ENCODE data around the gene DBH.

The DBH gene

DNA sequence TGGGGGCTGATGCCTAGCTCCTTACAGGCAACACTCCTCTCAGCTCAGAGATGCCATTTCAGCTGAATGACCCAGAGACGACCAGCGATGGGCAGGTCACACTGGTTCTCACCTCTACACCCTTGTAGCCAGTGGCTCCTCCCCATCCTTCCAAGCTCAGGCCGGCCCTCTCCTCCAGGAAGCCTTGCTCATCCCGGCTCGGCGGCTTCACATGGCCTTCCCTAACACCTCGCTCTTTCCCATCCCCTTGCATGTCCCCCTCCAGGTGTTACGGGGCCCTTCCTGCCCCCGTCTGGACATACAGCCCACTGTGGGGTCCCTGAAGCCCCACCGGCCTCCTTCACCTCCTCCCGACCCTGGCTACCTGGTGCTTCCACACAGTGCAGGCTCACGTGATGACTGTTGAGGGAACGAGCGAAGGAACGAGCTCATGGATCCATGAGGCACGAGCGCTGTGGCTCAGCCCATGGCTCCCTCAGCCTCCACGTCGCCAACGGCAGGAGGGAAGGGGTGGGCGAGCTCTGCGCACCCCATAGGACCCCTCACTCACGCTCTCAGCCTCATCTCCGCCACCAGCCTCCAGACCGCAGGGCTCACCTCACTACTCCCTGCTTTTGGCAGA lies 56.3 kb downstream of the DBH start:
- no peaks in the 10 kb centered on the region for H3K9me3 ChIP-seq (ENCODE audit: insufficient read depth, low read length, severe bottlenecking)
- no peaks in the 10 kb centered on the region for H4K20me1 ChIP-seq (ENCODE audit: insufficient read depth, low read length)
- no peaks in the 10 kb centered on the region for H3K4me1 ChIP-seq (ENCODE audit: insufficient read depth, low read length)

DNA sequence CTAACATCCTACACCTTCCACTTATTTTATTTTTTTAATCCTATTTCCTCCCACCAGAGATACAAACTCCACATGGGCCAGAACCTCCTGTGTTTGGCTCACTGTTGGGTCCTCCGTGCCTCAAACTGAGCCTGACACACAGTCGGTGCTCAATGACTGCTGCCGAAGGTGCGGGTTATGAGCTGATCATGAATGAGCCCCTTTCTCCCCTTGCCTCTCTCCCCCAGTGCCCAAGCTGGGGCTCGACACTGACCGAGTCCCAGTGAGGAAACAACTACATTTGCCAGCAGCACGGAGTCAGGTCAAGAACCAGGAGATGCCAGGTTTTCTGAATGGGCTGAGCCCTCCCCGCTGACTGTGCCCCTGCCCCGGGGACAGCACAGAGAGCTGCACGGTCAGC lies 57.0 kb downstream of the DBH start:
- no peaks in the 10 kb centered on the region for H4K20me1 ChIP-seq (ENCODE audit: insufficient read depth, low read length)
- DNase-seq (no peak), ATAC-seq (ENCODE audit: insufficient read depth, low read depth) (no peak)
- TF ChIP-seq, protein P1, sequence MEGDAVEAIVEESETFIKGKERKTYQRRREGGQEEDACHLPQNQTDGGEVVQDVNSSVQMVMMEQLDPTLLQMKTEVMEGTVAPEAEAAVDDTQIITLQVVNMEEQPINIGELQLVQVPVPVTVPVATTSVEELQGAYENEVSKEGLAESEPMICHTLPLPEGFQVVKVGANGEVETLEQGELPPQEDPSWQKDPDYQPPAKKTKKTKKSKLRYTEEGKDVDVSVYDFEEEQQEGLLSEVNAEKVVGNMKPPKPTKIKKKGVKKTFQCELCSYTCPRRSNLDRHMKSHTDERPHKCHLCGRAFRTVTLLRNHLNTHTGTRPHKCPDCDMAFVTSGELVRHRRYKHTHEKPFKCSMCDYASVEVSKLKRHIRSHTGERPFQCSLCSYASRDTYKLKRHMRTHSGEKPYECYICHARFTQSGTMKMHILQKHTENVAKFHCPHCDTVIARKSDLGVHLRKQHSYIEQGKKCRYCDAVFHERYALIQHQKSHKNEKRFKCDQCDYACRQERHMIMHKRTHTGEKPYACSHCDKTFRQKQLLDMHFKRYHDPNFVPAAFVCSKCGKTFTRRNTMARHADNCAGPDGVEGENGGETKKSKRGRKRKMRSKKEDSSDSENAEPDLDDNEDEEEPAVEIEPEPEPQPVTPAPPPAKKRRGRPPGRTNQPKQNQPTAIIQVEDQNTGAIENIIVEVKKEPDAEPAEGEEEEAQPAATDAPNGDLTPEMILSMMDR (IDR thresholded peaks at IDR 0.05; ENCODE audit: borderline replicate concordance, extremely low read depth, low read length, poor library complexity, severe bottlenecking): no peak
- no peak for TF ChIP-seq EZH2 (IDR thresholded peaks at IDR 0.05; ENCODE audit: borderline replicate concordance, low read depth, low read length, severe bottlenecking)
- H3K4me1 ChIP-seq (ENCODE audit: insufficient read depth, low read length): no peaks in the 10 kb centered on the region
- no peaks in the 10 kb centered on the region for H3K27me3 ChIP-seq (ENCODE audit: insufficient read depth, low read length, poor library complexity)
- H3K4me3 ChIP-seq (ENCODE audit: low read depth in 1 of 2, low read length in 2 of 2): no peak overlapping the region
- H3K79me2 ChIP-seq (ENCODE audit: insufficient read depth, low read length): no peaks in the 10 kb centered on the region
- H2AFZ ChIP-seq (ENCODE audit: low read depth, low read length): no peak overlapping the region
- H3K9ac ChIP-seq (ENCODE audit: low read depth, low read length): no peak overlapping the region
- H3K9me3 ChIP-seq (ENCODE audit: insufficient read depth, low read length, severe bottlenecking): no peaks in the 10 kb centered on the region
- H3K36me3 ChIP-seq (ENCODE audit: insufficient read depth, low read length): no peaks in the 10 kb centered on the region
- H3K27ac ChIP-seq (ENCODE audit: low read length): no peak overlapping the region
- H3K4me2 ChIP-seq (ENCODE audit: insufficient read depth, low read length): no peak overlapping the region

More for the DNA sequence above, 56.3 kb downstream of the DBH start:
- Histone ChIP-seq H3K4me2 (ENCODE audit: insufficient read depth, low read length) (no peak overlapping the region), H3K27ac (ENCODE audit: low read length) (no peak overlapping the region), H3K4me3 (ENCODE audit: low read depth in 1 of 2, low read length in 2 of 2) (no peak overlapping the region), H3K9ac (ENCODE audit: low read depth, low read length) (no peak overlapping the region), H3K79me2 (ENCODE audit: insufficient read depth, low read length) (no peaks in the 10 kb centered on the region), H2AFZ (ENCODE audit: low read depth, low read length) (no peak overlapping the region), H3K27me3 (ENCODE audit: insufficient read depth, low read length, poor library complexity) (no peaks in the 10 kb centered on the region), H3K36me3 (ENCODE audit: insufficient read depth, low read length) (no peaks in the 10 kb centered on the region)
- TF ChIP-seq, protein P1 (IDR thresholded peaks at IDR 0.05; ENCODE audit: borderline replicate concordance, extremely low read depth, low read length, poor library complexity, severe bottlenecking): no peak
- TF ChIP-seq EZH2 (IDR thresholded peaks at IDR 0.05; ENCODE audit: borderline replicate concordance, low read depth, low read length, severe bottlenecking): no peak
- DNase-seq: no peak
- ATAC-seq (ENCODE audit: insufficient read depth, low read depth): no peak

DNA sequence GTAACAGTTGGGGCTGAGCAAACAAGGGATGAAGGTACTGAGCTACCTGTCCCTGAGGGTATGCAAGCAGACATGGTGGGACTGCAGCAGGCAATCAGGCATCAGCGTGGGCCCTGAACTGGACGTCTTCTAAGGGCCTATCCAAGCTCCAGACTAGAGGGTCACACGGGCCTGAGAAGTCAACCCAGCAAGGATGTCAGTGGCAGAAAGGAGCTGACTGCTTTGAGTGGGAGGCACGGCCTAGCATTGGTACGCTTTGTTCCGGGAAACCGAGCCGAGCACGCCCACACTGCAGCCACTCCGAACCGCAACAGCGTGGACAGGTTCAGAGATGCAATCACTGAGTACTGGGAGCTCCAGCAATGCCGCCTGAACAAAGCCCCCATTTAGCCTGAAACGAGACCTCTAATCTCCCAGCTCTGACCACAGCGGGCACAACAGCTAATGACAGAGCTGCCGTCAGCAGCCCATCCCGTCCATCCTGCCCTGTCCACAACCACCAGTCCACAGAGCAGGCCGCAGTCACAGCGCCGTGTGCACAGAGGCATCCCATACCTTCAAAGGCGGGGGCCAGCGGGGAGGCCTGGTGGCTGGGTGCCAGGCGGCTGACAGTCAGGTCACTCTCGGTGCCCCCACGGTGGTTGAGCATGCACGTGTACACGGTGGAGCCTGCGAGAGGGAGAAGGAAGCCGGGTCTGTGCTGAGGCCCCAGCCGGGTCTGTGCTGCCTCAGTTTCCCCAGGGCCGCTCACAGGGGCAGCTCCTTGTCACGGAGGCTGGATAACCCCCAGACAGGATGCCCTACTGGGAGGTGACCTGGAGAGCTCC lies 57.8 kb downstream of the DBH start:
- Histone ChIP-seq H3K9ac (ENCODE audit: low read depth, low read length) (no peak overlapping the region), H3K79me2 (ENCODE audit: insufficient read depth, low read length) (no peaks in the 10 kb centered on the region), H3K4me2 (ENCODE audit: insufficient read depth, low read length) (no peak overlapping the region), H3K27me3 (ENCODE audit: insufficient read depth, low read length, poor library complexity) (no peaks in the 10 kb centered on the region), H3K27ac (ENCODE audit: low read length) (no peak overlapping the region), H3K36me3 (ENCODE audit: insufficient read depth, low read length) (no peaks in the 10 kb centered on the region), H4K20me1 (ENCODE audit: insufficient read depth, low read length) (no peaks in the 10 kb centered on the region), H2AFZ (ENCODE audit: low read depth, low read length) (no peak overlapping the region), H3K4me3 (ENCODE audit: low read depth in 1 of 2, low read length in 2 of 2) (no peak overlapping the region), H3K9me3 (ENCODE audit: insufficient read depth, low read length, severe bottlenecking) (no peaks in the 10 kb centered on the region), H3K4me1 (ENCODE audit: insufficient read depth, low read length) (no peaks in the 10 kb centered on the region)
- TF ChIP-seq EZH2 (IDR thresholded peaks at IDR 0.05; ENCODE audit: borderline replicate concordance, low read depth, low read length, severe bottlenecking): no peak
- TF ChIP-seq, protein P1 (IDR thresholded peaks at IDR 0.05; ENCODE audit: borderline replicate concordance, extremely low read depth, low read length, poor library complexity, severe bottlenecking): no peak
- DNase-seq: no peak
- ATAC-seq (ENCODE audit: insufficient read depth, low read depth): no peak

Measured in DND-41 (cell line).